Urinary bladder (tissue), 4 donors: ENCODE results near the gene AFG1L. TPM values are rescaled to one million over a fixed set of nuclear protein-coding genes. Genes with fewer than 3 reads are reported as not detected.
"Not testable (repeated sequence)": the region's sequence is repeated elsewhere in the genome, so short reads cannot be mapped to it uniquely, and the experiment has no call there.

ENCODE experiments used
- DNase-seq: peaks from one replicate; pipeline ENCODE4 v3.0.0-alpha.2; 2015; ENCODE audit errors: extremely low spot score
- H3K27ac ChIP-seq: one replicate; pipeline ENCODE4 v1.5.1; 2013; ENCODE audit warnings: low read depth, mild to moderate bottlenecking, moderate library complexity
- H3K36me3 ChIP-seq: one replicate; pipeline ENCODE4 v1.6.1; 2013; ENCODE audit warnings: mild to moderate bottlenecking, moderate library complexity; ENCODE audit not compliant: insufficient read depth
- H3K4me1 ChIP-seq: one replicate; pipeline ENCODE4 v1.6.1; 2013; ENCODE audit warnings: mild to moderate bottlenecking, moderate library complexity; ENCODE audit not compliant: insufficient read depth
- H3K4me3 ChIP-seq: one replicate; pipeline ENCODE4 v1.5.1; 2013; ENCODE audit warnings: low read depth, low read length
- WGBS: extraction: QIAGEN DNeasy Blood & Tissue Kit; methylation state at CpG from one replicate; pipeline ENCODE4 v1.1.7; 2013; 5-methylcytosine and 5-hydroxymethylcytosine counted together
- polyA plus RNA-seq: library from polyadenylated mRNA; stranded (reverse); fragments of 200-250 nt; gene quantifications from one replicate; pipeline ENCODE4 v1.2.3, GENCODE V29; 2013
- total RNA-seq: library from RNA; depleted of rRNA; stranded (reverse); fragments of >200 nt; gene quantifications from one replicate; pipeline ENCODE4 v1.2.3, GENCODE V29; 2014
- donor health status: healthy with polysubstance abuse.
- donor health status: healthy.

AFG1L gene
- total and polyA plus RNA-seq, 2 donors = 1.8 to 9.1 TPM

DNA sequence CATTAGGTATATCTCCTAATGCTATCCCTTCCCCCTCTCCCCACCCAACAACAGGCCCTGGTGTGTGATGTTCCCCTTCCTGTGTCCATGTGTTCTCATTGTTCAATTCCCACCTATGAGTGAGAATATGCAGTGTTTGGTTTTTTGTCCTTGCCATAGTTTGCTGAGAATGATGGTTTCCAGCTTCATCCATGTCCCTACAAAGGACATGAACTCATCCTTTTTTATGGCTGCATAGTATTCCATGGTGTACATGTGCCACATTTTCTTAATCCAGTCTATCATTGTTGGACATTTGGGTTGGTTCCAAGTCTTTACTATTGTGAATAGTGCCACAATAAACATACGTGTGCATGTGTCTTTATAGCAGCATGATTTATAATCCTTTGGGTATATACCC, 154.9 kb downstream of the AFG1L start:
- 100% methylated on average over 1 of the region's 1 CpG for WGBS
- not testable (repeated sequence) for H3K27ac ChIP-seq

DNA sequence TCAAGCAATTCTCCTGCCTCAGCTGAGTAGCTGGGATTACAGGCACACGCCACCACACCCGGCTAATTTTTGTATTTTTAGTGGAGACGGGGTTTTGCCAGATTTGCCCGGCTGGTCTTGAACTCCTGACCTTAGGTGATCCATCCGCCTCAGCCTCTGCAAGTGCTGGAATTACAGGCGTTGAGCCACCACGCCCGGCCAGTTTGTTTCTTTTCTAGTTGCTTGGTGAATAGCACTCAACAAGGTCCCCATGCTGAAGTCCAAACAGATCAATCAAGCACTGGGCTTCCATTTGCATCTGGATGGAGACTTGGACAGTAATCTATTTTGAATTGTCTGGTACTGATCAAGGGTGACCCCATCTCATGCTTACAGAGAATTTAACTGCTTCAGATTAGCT, 157.0 kb downstream of the AFG1L start:
- no peak overlapping the region for H3K4me3 ChIP-seq
- peaks cover 1% of the 10 kb centered on the region for H3K4me1 ChIP-seq
- no peaks in the 10 kb centered on the region for H3K36me3 ChIP-seq
- DNase-seq = no peak
- no peak overlapping the region for H3K27ac ChIP-seq
- 92% methylated on average over 8 of the region's 8 CpGs for WGBS

More for the DNA sequence above, 154.9 kb downstream of the AFG1L start:
- H3K4me3 ChIP-seq, H3K36me3 ChIP-seq, H3K4me1 ChIP-seq, DNase-seq: not testable (repeated sequence)

- H3K4me3 ChIP-seq = no peak overlapping the region
- H3K27ac ChIP-seq = no peak overlapping the region
- no peak for DNase-seq
- peaks cover 1% of the 10 kb centered on the region for H3K4me1 ChIP-seq
- WGBS = 74% methylated on average over 4 of the region's 4 CpGs
- H3K36me3 ChIP-seq = no peaks in the 10 kb centered on the region
Observed at GRCh38 chr6:108452711-108453195, 157.9 kb downstream of the AFG1L start.

DNA sequence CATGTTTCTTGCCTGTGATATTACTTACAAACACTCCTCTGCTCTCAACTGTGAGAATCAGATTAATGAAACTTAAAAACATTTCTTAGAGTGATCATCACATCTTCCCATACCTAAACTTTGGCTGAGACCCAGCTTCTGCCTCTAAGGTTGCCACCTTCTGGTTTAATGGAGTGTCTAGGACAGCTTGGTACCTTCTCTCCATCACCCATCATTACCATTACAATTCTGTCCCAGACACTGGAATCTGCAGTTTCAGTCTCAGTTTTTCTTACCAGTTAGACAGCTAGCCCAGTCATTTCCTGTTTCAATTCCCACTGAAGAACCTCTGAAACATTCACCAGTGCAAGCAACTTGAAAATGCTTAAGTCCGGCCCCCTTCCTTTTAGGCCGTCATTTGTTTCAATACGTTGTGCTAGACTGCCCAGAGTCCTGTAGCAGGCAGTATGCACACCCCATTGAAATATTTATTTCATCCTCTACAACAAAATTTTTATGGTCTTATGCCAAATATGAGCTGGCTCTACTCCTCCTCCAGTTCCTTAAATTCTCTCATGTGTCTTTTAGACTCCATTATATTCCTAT, 158.8 kb downstream of the AFG1L start:
- peaks cover 1% of the 10 kb centered on the region for H3K4me1 ChIP-seq
- no peak overlapping the region for H3K27ac ChIP-seq
- DNase-seq = no peak
- 63% methylated on average over 3 of the region's 3 CpGs for WGBS
- H3K4me3 ChIP-seq = no peak overlapping the region
- no peaks in the 10 kb centered on the region for H3K36me3 ChIP-seq

DNA sequence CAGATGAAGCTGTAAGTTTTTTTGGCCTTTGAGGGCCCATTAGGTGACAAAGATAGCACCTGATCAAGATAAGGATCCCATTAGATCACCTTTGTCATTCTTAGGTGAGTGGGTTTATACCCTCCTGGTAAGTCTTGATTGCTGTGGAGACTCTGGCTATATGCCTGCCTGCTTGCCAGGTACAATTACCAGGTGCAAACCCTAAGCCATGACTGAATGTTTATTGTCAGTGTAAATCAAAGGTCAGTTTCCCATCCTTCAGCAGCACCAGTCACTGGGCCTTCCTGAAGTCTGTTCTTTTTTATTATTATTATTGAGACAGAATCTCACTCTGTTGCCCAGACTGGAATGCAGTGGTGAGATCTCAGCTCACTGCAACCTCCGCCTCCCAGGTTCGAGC, 159.5 kb downstream of the AFG1L start:
- Histone ChIP-seq H3K4me3 (no peak overlapping the region), H3K36me3 (no peaks in the 10 kb centered on the region), H3K4me1 (peaks cover 1% of the 10 kb centered on the region), H3K27ac (no peak overlapping the region)
- no peak for DNase-seq
- 90% methylated on average over 2 of the region's 2 CpGs for WGBS

DNA sequence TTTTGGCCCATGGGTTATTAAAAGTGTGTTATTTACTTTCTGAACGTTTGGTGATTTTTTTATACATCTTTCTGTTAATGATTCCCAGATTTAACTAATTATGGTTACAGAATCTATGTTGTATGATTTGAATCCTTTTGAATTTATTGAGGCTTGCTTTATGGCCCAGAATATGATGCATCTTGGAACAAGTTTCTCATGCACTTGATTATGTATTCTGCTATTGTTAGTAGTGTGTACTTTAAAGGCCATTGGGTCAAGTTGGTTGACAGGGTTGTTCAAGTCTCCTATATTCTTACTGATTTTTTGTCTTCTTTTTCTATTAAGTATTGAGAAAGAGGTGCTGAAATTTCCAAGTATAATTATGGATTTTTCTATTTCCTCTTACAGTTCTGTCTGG, 160.8 kb downstream of the AFG1L start:
- Histone ChIP-seq H3K4me3 (no peak overlapping the region), H3K27ac (no peak overlapping the region)
- WGBS = 35% methylated on average over 1 of the region's 1 CpG

DNA sequence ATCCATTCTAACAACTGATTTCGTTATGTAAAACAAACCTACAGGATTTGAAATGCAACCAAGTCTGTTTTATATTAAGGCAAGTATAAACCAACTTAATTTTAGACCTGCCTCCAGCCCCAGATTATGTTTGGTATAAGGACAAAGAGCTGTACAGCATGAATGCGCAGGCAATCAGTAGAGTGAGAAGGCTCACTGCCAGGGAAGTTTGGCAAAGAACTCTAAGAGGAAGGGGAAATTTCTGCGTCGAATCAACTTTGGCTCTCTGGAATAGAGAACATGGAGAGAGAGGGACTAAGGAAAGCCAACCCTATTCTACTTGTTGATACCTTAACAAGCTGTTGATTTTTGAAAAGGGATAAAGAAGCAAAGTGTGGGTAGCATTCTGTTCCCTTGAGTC, 168.9 kb downstream of the AFG1L start:
- Histone ChIP-seq H3K4me1 (no peaks in the 10 kb centered on the region), H3K36me3 (no peaks in the 10 kb centered on the region), H3K27ac (peak overlapping the region; percentile 50), H3K4me3 (no peak overlapping the region)
- WGBS = 29% methylated on average over 4 of the region's 4 CpGs
- no peak for DNase-seq

More for the DNA sequence above, 160.8 kb downstream of the AFG1L start:
- Histone ChIP-seq H3K36me3 (no peaks in the 10 kb centered on the region), H3K4me1 (peaks cover 1% of the 10 kb centered on the region)
- DNase-seq = no peak

DNA sequence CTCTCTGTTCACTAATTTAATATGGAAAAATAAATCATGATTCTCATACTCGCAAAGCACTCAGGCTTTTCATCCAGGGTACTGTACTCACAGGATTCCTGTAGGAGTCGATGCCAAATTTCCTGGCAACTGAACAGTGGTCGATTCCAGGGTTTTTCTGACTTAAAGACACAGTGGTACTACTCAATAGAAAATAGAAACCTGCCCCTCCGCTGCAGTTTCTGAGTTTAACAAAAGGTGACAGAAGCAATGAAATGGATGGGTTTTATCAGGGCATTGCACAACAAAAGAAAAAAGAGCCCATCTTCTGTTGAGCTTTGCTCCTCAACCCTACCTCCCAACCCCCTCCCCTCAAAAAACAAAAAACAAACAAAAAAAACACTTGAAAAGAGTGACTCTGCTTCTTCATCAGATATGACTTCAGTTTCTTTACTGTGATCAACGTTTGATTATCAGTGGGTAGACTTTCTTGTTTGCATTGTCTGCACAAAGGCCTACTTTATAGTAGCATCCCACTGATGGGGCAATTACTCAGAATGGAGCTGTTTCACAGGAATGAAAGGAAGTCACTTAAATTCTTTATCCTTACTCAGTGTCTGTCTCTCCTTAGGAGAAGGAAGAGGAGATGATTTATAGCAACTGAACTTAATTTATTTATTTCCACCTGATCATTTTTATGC, 169.7 kb downstream of the AFG1L start:
- Histone ChIP-seq H3K4me1 (no peaks in the 10 kb centered on the region), H3K27ac (no peak overlapping the region), H3K36me3 (no peaks in the 10 kb centered on the region), H3K4me3 (no peak overlapping the region)
- no peak for DNase-seq
- WGBS = 47% methylated on average over 5 of the region's 5 CpGs

GRCh38 chr6:108465098-108465495, 170.2 kb downstream of the AFG1L start:
- 80% methylated on average over 2 of the region's 2 CpGs for WGBS
- no peak for DNase-seq
- Histone ChIP-seq H3K4me1 (no peaks in the 10 kb centered on the region), H3K4me3 (no peak overlapping the region), H3K36me3 (no peaks in the 10 kb centered on the region), H3K27ac (no peak overlapping the region)

DNA sequence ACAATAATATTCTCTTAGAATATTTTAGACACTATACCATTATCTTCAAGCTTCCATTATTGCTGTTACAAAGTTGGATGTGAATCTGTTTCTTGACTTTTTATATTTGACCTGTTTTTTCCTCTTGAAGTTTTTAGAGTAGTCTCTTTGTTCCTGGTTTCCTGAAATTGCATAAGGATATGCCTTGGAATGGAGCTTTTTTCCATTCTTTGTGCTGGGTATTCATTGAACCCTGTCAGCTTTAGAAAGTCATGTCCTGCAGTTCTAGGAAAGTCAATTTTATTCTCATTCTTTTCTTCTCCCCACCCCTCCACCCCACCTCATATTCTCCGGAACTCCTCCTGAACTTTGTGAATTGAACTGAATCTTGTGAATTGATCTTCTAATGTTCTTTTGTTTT, 173.5 kb downstream of the AFG1L start:
- no peaks in the 10 kb centered on the region for H3K36me3 ChIP-seq
- no peak overlapping the region for H3K27ac ChIP-seq
- DNase-seq = no peak
- no peaks in the 10 kb centered on the region for H3K4me1 ChIP-seq
- no peak overlapping the region for H3K4me3 ChIP-seq
- 93% methylated on average over 1 of the region's 1 CpG for WGBS

- H3K4me1 ChIP-seq = no peaks in the 10 kb centered on the region
- H3K36me3 ChIP-seq = no peaks in the 10 kb centered on the region
- no peak overlapping the region for H3K27ac ChIP-seq
- H3K4me3 ChIP-seq = no peak overlapping the region
- WGBS = 59% methylated on average over 1 of the region's 1 CpG
- no peak for DNase-seq
Observed at GRCh38 chr6:108469316-108469715, 174.5 kb downstream of the AFG1L start.

- no peak overlapping the region for H3K27ac ChIP-seq
- H3K4me3 ChIP-seq = no peak overlapping the region
- peaks cover 1% of the 10 kb centered on the region for H3K36me3 ChIP-seq
- WGBS = 96% methylated on average over 2 of the region's 2 CpGs
- no peaks in the 10 kb centered on the region for H3K4me1 ChIP-seq
- no peak for DNase-seq
Observed at GRCh38 chr6:108473197-108473596, 178.3 kb downstream of the AFG1L start.

GRCh38 chr6:108476376-108476775, 181.5 kb downstream of the AFG1L start:
- no peak overlapping the region for H3K27ac ChIP-seq
- H3K4me1 ChIP-seq = no peaks in the 10 kb centered on the region
- no peak for DNase-seq
- no peak overlapping the region for H3K4me3 ChIP-seq
- peaks cover 1% of the 10 kb centered on the region for H3K36me3 ChIP-seq
- WGBS = 70% methylated on average over 2 of the region's 2 CpGs

- Histone ChIP-seq H3K4me3 (no peak overlapping the region), H3K27ac (no peak overlapping the region), H3K36me3 (peaks cover 1% of the 10 kb centered on the region), H3K4me1 (no peaks in the 10 kb centered on the region)
- WGBS = 86% methylated on average over 8 of the region's 8 CpGs
- DNase-seq = no peak
Observed at GRCh38 chr6:108476847-108477430, 182.1 kb downstream of the AFG1L start.
